ENCODE measurements around the gene TBC1D22A.
A peak's percentile ranks its signal among the peaks of the same experiment; 100 is the strongest.

DNA sequence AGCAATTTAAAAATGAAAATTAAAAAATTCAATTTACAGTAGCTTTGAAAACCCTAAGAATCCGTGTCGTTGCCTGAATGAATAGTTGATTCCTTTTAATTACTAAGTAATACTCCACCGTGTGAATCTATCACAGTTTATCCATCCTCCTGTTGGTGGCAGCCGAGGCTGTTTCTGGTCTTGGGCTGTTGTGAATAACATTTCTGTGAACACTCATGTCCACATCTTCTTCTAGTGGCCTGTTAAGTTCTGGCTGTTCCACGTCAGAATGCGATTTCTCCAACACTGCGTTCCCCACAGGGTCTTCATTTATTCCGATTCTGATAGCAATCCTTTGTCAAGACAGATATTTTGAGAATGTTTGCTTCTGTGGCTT is 223.0 kb downstream of the TBC1D22A start:
- TF ChIP-seq, protein P1, sequence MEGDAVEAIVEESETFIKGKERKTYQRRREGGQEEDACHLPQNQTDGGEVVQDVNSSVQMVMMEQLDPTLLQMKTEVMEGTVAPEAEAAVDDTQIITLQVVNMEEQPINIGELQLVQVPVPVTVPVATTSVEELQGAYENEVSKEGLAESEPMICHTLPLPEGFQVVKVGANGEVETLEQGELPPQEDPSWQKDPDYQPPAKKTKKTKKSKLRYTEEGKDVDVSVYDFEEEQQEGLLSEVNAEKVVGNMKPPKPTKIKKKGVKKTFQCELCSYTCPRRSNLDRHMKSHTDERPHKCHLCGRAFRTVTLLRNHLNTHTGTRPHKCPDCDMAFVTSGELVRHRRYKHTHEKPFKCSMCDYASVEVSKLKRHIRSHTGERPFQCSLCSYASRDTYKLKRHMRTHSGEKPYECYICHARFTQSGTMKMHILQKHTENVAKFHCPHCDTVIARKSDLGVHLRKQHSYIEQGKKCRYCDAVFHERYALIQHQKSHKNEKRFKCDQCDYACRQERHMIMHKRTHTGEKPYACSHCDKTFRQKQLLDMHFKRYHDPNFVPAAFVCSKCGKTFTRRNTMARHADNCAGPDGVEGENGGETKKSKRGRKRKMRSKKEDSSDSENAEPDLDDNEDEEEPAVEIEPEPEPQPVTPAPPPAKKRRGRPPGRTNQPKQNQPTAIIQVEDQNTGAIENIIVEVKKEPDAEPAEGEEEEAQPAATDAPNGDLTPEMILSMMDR (conservative IDR thresholded peaks at IDR 0.05; ENCODE audit: low read depth, low read length): peak; percentile 30; the same call in 1 of the 2 replicates
- TF ChIP-seq EZH2 (IDR thresholded peaks at IDR 0.05; ENCODE audit: low read length, unreplicated experiment): no peak

Data from PC-3 (cell line).